HG03460 (cell line): Measurements from ENCODE around the gene EYS.
"Not testable (repeated sequence)": the region's sequence is repeated elsewhere in the genome, so short reads cannot be mapped to it uniquely, and the experiment has no call there.

ENCODE experiments used
- ATAC-seq: cut with Tn5 transposase; IDR thresholded peaks from one replicate; pipeline ENCODE4 v1.9.1; 2021; ENCODE audit not compliant: unreplicated experiment

EYS gene

DNA sequence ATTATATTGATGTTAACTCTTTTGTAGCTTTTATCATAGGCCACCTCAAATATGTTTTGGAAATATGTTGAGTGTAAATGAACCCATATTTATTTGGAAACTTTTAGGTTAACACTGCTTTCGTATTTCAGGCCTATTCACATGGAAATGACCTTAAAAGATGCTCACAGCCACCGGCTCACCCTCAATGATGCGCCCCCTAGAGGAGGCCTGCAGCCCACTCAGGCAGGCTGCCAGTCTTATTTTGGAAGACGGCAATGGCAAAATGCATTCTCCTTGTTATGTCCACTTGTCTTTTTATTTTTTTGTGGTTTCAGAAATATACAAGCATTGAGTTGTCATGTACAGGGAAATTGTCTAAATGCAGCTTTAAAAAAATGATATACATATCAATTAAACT lies 1201.7 kb downstream of the EYS start:
- ATAC-seq: no peak

GRCh38 chr6:64504503-64504902 lies 1202.5 kb downstream of the EYS start:
- ATAC-seq: no peak

- ATAC-seq: no peak
These were observed 1204.2 kb downstream of the EYS start for GRCh38 chr6:64502801-64503200.

GRCh38 chr6:64497634-64498033 lies 1209.4 kb downstream of the EYS start:
- no peak for ATAC-seq

GRCh38 chr6:64489763-64490162 lies 1217.3 kb downstream of the EYS start:
- ATAC-seq: no peak

GRCh38 chr6:64486578-64487351 lies 1220.3 kb downstream of the EYS start:
- ATAC-seq: no peak

GRCh38 chr6:64483956-64484499 lies 1223.0 kb downstream of the EYS start:
- no peak for ATAC-seq

- ATAC-seq: no peak
These were observed 1224.4 kb downstream of the EYS start for GRCh38 chr6:64482631-64483030.

DNA sequence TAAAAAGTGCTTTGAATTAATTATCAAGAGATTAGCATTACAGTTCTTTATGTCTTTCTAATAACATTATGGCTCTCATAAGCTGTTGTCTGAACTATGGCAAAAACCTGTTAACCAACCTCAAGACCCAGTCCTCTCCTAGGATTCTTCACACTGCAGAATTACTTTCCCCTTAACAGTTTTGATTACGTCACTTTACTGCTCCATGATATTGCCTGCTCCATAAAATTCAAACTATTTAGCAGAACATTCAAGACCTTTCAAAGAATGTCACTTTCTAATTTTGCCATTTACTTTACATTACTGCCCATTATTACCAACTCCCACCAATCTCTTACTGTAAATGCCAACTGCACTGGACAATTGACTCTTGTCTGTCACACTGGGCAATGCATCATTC lies 1227.9 kb downstream of the EYS start:
- no peak for ATAC-seq

DNA sequence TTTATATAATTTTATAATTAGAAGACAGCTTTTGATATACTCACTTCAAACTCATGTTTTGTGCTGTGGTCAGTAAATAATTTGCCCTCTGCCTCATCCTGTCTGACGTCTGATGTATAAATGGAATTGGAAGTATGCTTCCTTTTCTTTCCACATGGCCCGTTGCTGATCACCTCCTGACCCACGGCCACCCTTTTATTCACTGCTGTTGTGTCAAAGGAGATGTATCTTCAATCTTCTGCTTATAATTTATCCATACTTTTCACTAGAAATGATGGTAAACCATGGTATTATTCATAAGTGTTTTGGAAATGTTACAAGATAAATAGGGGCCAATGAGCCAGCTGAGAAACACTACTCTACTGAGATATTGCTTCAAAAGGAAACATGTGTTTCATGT lies 1229.6 kb downstream of the EYS start:
- no peak for ATAC-seq

DNA sequence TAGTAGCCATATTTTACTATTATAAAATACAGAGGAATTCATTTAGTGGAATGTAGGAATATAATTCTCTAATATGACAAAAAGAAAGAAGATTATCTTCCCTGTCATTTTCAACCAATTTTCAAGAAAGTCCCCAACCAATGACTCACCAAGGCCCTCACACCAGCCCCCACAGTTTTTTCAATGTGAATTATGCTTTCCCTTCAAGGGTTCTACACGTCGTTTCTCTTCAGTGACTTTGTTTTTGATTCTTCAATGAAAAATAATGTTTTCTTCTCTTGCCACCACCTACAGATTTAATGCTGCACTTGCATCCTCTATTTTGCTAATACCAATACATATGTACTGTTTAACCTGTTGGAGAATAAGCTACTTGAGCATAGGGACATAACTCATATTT lies 1230.1 kb downstream of the EYS start:
- no peak for ATAC-seq

DNA sequence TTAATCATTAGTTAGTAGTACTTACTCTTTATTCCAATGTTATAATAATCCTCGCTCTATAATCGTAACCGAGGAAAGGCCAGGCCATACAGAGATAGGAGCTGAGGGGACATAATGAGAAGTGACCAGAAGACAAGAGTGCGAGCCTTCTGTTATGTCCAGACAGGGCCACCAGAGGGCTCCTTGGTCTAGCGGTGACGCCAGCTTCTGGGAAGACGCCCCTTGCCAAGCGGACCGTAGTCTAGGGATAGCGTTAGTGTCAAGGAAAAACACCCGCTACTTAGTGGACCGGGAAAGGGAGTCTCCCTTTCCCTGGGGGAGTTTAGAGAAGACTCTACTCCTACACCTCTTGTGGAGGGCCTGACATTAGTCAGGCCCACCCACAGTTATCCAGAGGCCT lies 1237.6 kb downstream of the EYS start:
- not testable (repeated sequence) for ATAC-seq

DNA sequence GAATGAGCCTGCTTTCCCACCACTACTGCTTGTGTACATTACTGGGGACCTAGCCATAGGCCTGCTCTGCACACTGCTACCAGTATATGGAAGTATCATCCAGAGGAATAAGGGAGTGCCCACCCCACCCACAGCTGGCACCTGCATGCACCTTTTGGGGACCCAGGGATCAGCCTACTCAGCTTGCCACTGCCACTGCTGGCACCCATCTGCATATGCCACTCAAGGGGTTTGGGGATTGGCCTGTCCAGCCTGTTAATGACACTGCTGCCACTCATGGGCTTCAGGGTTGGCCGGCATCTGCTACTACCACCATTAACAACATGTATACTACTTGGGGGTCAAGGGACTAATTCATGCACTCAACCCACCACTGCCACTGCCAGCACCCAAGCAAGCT lies 1239.4 kb downstream of the EYS start:
- ATAC-seq: no peak

GRCh38 chr6:64459411-64459944 lies 1247.5 kb downstream of the EYS start:
- no peak for ATAC-seq

- not testable (repeated sequence) for ATAC-seq
These were observed 1258.9 kb downstream of the EYS start for GRCh38 chr6:64448101-64448500.

DNA sequence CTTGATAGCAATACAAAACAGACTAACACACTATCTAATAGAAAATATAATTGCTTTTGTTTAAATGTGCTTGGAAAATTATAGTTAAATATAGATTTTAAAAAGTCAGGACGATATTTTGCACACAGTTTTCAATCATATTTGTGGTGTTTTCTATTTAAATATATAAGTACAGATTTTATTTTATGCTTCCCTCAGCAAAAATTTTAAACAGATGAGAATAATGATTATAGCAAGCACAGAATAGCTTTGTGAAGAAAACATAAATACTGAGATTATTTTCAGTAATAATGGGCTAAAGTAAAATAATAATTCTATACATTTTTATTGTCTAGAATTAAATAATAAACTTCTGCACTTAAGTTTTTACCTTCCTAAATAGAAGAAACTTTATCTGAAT lies 1262.0 kb downstream of the EYS start:
- no peak for ATAC-seq

DNA sequence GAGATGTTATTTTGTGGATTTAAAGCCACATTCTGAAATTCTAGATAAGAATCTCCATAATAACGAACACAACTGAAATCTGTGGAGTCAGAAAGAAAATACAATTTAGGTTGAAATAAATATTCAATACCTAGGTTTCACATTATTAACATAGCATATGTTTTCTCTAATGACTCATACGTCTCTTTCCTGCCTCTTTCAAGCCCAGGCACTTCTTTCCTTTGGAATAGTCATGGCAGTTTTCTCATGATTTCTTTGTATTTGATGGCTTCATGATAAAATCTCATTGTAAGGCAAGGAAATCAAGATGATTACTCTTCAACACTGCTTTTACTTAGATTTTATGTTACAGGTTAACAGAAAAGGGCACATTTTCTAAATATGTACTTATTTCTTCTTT lies 1267.8 kb downstream of the EYS start:
- ATAC-seq: no peak

DNA sequence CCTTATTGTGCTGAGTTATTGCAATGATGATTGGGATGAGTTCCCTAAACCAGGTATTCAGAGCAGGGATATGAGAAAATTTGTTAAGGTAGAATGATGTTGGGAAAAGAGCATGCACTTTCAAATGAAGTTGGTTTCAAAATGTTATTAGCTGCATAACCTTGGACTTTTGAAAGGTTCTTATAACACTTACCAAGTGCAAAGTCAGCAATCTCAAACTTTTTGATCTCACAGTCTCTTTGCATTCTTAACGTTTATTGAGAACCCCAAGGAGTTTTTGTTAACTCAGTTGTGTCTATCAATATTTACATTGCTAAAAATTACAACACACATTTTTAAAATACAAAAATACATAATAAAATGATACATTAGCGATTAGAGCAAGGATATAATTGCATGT lies 1269.0 kb downstream of the EYS start:
- no peak for ATAC-seq

- no peak for ATAC-seq
These were observed 1277.1 kb downstream of the EYS start for GRCh38 chr6:64429926-64430325.

- ATAC-seq: no peak
These were observed 1278.8 kb downstream of the EYS start for GRCh38 chr6:64428186-64428585.

- ATAC-seq: no peak
These were observed 1291.1 kb downstream of the EYS start for GRCh38 chr6:64415926-64416325.

DNA sequence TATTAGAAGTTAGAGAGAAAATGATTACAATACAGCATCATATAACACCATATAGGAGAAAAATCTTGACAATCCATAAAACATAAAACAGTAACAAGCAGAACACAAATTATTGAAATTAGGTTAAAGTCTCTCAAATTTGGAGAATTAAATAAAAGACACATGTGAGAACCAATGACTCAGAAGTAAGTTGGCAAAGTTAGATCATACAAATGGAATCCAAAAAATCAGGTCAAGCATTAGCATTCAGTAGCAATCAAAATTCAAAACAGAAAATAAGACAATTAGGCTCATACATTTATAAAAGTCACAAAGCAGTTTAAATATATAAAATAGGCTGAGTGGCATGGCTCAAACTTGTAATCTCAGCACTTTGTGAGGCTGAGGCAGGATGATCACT lies 1295.8 kb downstream of the EYS start:
- no peak for ATAC-seq

DNA sequence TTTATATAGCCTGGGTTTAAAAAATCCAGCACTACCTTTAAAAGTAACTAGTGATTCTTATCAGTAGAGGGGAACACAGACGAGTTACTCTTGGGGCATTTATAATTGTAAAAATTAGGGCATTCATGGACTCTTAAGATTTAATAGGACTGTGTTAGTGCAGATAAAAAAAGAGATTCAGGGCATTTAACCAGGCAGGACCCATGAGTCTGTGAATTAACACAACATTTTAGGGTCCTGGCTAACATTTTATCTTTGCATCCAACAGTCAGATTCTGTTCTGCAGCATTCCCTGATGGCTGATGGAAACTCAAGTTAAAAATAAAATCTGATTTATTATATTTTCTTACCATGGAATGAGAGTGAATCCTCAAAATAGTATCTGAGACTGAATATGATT lies 1297.1 kb downstream of the EYS start:
- no peak for ATAC-seq
